OCI-LY7 (cell line): ENCODE results near the gene TOB2.

Experiments
- EZH2phosphoT487 ChIP-seq: fragments of 200-600 bp; sonication (generic); IDR thresholded peaks from 2 replicates; pipeline ENCODE4 v1.6.1; 2018; ENCODE audit warnings: low read depth, borderline replicate concordance, mild to moderate bottlenecking, mixed run types, antibody characterized with exemption, low read length, moderate library complexity, mixed read lengths
- TF ChIP-seq, protein P1 (sequence below): fragments of 200-600 bp; sonication (generic); conservative IDR thresholded peaks from 2 replicates; pipeline ENCODE4 v1.5.1; 2014; ENCODE audit warnings: mild to moderate bottlenecking, antibody characterized with exemption, low read length, moderate library complexity, mixed read lengths

DNA sequence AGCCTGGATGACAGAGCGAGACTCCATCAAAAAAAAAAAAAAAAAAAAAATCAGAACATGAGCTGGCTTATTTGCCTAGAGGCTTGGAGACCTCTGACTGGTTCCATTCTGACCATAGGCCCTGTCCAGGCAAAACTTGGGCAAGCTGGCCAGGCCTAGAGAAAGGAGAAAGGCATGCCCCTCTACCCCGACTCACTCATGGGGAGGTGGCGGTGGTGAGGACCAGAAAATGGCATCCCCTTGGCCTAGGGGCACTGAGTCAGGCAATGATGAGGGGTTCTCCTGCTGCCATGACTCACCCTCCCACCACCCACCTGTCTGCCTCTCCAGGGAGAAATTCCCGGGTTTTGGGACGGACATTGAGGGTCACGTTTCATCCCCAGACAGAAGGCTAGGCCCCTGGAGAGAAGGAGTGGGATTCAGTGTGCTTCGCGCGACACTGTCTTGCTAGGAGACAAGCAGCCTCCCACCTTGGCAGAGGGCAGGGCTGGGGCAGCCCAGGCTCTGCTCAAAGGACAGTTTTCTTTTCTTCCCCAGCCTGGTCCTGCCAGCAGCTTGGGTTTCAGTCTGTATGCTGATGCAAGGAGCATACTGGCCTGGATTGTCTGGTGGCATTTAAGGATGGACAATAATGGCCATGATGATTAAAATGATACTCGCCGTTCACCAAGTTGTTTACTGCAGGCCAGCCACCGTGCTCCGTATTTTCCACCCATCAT is 17.2 kb downstream of the TOB2 start:
- TF ChIP-seq EZH2phosphoT487 = no peak
- TF ChIP-seq, protein P1, sequence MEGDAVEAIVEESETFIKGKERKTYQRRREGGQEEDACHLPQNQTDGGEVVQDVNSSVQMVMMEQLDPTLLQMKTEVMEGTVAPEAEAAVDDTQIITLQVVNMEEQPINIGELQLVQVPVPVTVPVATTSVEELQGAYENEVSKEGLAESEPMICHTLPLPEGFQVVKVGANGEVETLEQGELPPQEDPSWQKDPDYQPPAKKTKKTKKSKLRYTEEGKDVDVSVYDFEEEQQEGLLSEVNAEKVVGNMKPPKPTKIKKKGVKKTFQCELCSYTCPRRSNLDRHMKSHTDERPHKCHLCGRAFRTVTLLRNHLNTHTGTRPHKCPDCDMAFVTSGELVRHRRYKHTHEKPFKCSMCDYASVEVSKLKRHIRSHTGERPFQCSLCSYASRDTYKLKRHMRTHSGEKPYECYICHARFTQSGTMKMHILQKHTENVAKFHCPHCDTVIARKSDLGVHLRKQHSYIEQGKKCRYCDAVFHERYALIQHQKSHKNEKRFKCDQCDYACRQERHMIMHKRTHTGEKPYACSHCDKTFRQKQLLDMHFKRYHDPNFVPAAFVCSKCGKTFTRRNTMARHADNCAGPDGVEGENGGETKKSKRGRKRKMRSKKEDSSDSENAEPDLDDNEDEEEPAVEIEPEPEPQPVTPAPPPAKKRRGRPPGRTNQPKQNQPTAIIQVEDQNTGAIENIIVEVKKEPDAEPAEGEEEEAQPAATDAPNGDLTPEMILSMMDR = no peak
